Fibroblast of lung (primary cell): ENCODE measurements around the gene HRH4.

ENCODE experiments used
- CTCF ChIP-seq, 2 donors: IDR thresholded peaks in 1 of 2; conservative IDR thresholded peaks in 1 of 2; 1 replicate in 1 of 2; 2 replicates in 1 of 2; pipeline ENCODE4 v1.5.1; 2011 to 2012; ENCODE audit warnings: low read length in 2 of 2, control low read depth in 1 of 2, inconsistent platforms in 1 of 2, low read depth in 1 of 2, mild to moderate bottlenecking in 1 of 2
- EZH2 ChIP-seq: IDR thresholded peaks from 2 replicates; pipeline ENCODE4 v1.5.1; 2012; ENCODE audit warnings: low read length, control low read depth, mild to moderate bottlenecking; ENCODE audit errors: missing control alignments

GRCh38 chr18:24421831-24422230 is 38.6 kb upstream of the HRH4 start:
- TF ChIP-seq EZH2 (no peak), CTCF (conservative IDR thresholded peaks at IDR 0.05 in 1 of 2, IDR thresholded peaks at IDR 0.05 in 1 of 2; ENCODE audit: low read depth in 1 of 2, low read length in 2 of 2) (no peak)
